ENCODE results near the gene KXD1.
"Not testable (repeated sequence)": the region's sequence is repeated elsewhere in the genome, so short reads cannot be mapped to it uniquely, and the experiment has no call there.

Gene KXD1

GRCh38 chr19:18587561-18587960 is 29.9 kb downstream of the KXD1 start:
- no peak for DNase-seq

- DNase-seq, result no peak
Observed at GRCh38 chr19:18587962-18588610, 30.4 kb downstream of the KXD1 start.

GRCh38 chr19:18588611-18589379 is 31.1 kb downstream of the KXD1 start, which contains the start of gene REX1BD:
TSS of gene REX1BD (plus strand) at chr19:18588798. CDS start at chr19:18588802, 4 bp downstream.
- peak; percentile 81 for DNase-seq

- DNase-seq, result peak; percentile 45
Observed at GRCh38 chr19:18589380-18590272, 32.0 kb downstream of the KXD1 start.

- peak; percentile 29 for DNase-seq
Observed at GRCh38 chr19:18590273-18591272, 32.9 kb downstream of the KXD1 start.

- no peak for DNase-seq
Observed at GRCh38 chr19:18591735-18592385, 34.2 kb downstream of the KXD1 start.

- not testable (repeated sequence) for DNase-seq
Observed at GRCh38 chr19:18592732-18593131, 35.1 kb downstream of the KXD1 start.

- no peak for DNase-seq
Observed at GRCh38 chr19:18593367-18594095, 35.9 kb downstream of the KXD1 start.

- DNase-seq, result peak; percentile 62
Observed at GRCh38 chr19:18594096-18594823, 36.6 kb downstream of the KXD1 start.

GRCh38 chr19:18594824-18595373 is 37.2 kb downstream of the KXD1 start:
- no peak for DNase-seq

GRCh38 chr19:18595475-18595874 is 37.8 kb downstream of the KXD1 start:
- no peak for DNase-seq

GRCh38 chr19:18596752-18597157 is 39.1 kb downstream of the KXD1 start:
- peak; percentile 12 for DNase-seq

- no peak for DNase-seq
Observed at GRCh38 chr19:18597809-18598660, 40.4 kb downstream of the KXD1 start.

GRCh38 chr19:18599485-18599884 is 41.8 kb downstream of the KXD1 start:
- DNase-seq, result no peak

- not testable (repeated sequence) for DNase-seq
Observed at GRCh38 chr19:18600692-18601397, 43.2 kb downstream of the KXD1 start.

- DNase-seq, result no peak
Observed at GRCh38 chr19:18601875-18602274, 44.2 kb downstream of the KXD1 start.

- no peak for DNase-seq
Observed at GRCh38 chr19:18603255-18603957, 45.7 kb downstream of the KXD1 start.

Data from NCI-H1092 treated with DMSO at 0.1 percent for 48 hours (cell line).